Spleen (tissue), 11 donors: ENCODE measurements around the gene PDE6A. TPM values are rescaled to one million over a fixed set of nuclear protein-coding genes. Genes with fewer than 3 reads are reported as not detected.
"Not testable (repeated sequence)": the region's sequence is repeated elsewhere in the genome, so short reads cannot be mapped to it uniquely, and the experiment has no call there.

Source experiments
- DNase-seq: peaks from one replicate; pipeline ENCODE4 v3.0.0-alpha.2; 2020
- H3K27ac ChIP-seq, 8 donors: fragments of 200-600 bp; sonication (generic) in 7 of 8; 1 replicate in 4 of 8; 2 replicates in 4 of 8; pipeline versions ENCODE4 v1.5.0 to v1.8.0; 2016 to 2021; ENCODE audit warnings: inconsistent platforms in 4 of 8, mild to moderate bottlenecking in 4 of 8, moderate library complexity in 1 of 8
- H3K27me3 ChIP-seq, 7 donors: fragments of 200-600 bp; sonication (generic) in 6 of 7; replicated peaks in 1 of 7; 1 replicate in 4 of 7; 2 replicates in 3 of 7; pipeline versions ENCODE4 v1.5.0 to v1.8.0; 2016 to 2021; ENCODE audit warnings: inconsistent platforms in 3 of 7, mild to moderate bottlenecking in 1 of 7
- H3K36me3 ChIP-seq, 6 donors: fragments of 200-600 bp; sonication (generic) in 5 of 6; 1 replicate in 4 of 6; 2 replicates in 2 of 6; pipeline versions ENCODE4 v1.5.0 to v1.8.0; 2016 to 2021; ENCODE audit warnings: inconsistent platforms in 2 of 6
- H3K4me1 ChIP-seq, 6 donors: fragments of 200-600 bp; sonication (generic) in 5 of 6; 1 replicate in 3 of 6; 2 replicates in 3 of 6; pipeline versions ENCODE4 v1.5.0 to v1.8.0; 2016 to 2021; ENCODE audit warnings: inconsistent platforms in 3 of 6
- H3K4me3 ChIP-seq, 8 donors: fragments of 200-600 bp; sonication (generic) in 7 of 8; 1 replicate in 4 of 8; 2 replicates in 4 of 8; pipeline versions ENCODE4 v1.5.0 to v1.8.0; 2016 to 2021; ENCODE audit warnings: inconsistent platforms in 4 of 8, mild to moderate bottlenecking in 4 of 8, moderate library complexity in 2 of 8
- H3K9me3 ChIP-seq, 8 donors: fragments of 200-600 bp; sonication (generic) in 7 of 8; 1 replicate in 4 of 8; 2 replicates in 4 of 8; pipeline versions ENCODE4 v1.5.0 to v1.8.0; 2016 to 2021; ENCODE audit warnings: inconsistent platforms in 4 of 8
- POLR2A ChIP-seq, 3 donors: fragments of 450-650 bp; IDR thresholded peaks; one replicate each; pipeline ENCODE4 v1.5.1; 2017; ENCODE audit warnings: antibody characterized with exemption in 3 of 3, mild to moderate bottlenecking in 1 of 3
- POLR2AphosphoS5 ChIP-seq, 3 donors: sonication (generic); formaldehyde crosslinking; IDR thresholded peaks; one replicate each; pipeline ENCODE4 v1.5.1; 2017; ENCODE audit warnings: antibody characterized with exemption in 3 of 3
- WGBS, 5 donors: extraction: QIAGEN DNeasy Blood & Tissue Kit in 3 of 5; methylation state at CpG; one replicate each; pipeline versions ENCODE4 v1.1.5 to v1.1.7; 2013 to 2018; 5-methylcytosine and 5-hydroxymethylcytosine counted together
- intact Hi-C: fragments of 100-400 bp; cut with DNase I; formaldehyde crosslinking; loops from one replicate; pipeline ENCODE4 v1.15.0; 2023; ENCODE audit warnings: low total_unique reads
- polyA plus RNA-seq, 3 donors: library from polyadenylated mRNA; stranded (reverse); fragments of 200-250 nt; gene quantifications; one replicate each; pipeline ENCODE4 v1.2.1, GENCODE V29; 2013
- total RNA-seq, 7 donors: library from RNA; depleted of rRNA in 3 of 7; stranded (reverse); fragments of >200 nt in 3 of 7; fragmentation: NEBNext Ultra II Directional in 4 of 7; extraction: Animal tissue kit (Norgen Biotek cat#: 25700) in 4 of 7; gene quantifications; one replicate each; pipeline versions ENCODE4 v1.1.0 to v1.2.1, GENCODE V29; 2016 to 2021
- TF ChIP-seq, protein P1 (sequence below), 11 experiments: fragments of 200-600 bp in 7 of 11; fragments of 450-650 bp in 4 of 11; sonication (generic) in 4 of 11; IDR thresholded peaks in 8 of 11; conservative IDR thresholded peaks in 3 of 11; 1 replicate in 7 of 11; 2 replicates in 4 of 11; pipeline versions ENCODE4 v1.4.0 to v1.8.0; 2016 to 2021; ENCODE audit warnings: antibody characterized with exemption in 11 of 11, inconsistent platforms in 4 of 11, mild to moderate bottlenecking in 1 of 11
- donor health status: healthy with polysubstance abuse.
- donor health status: DM: no; HTN: no; CAD: no; lungs with moderate emphysema.
- donor health status: DM: no; HTN: no; CAD: no.
- donor health status: Bipolar disorder and iron deficiency.
- donor health status: healthy.
- donor health status: DM: no; HTN: no; CAD: no.
- donor health status: DM: yes; HTN: yes; CAD: no.

The PDE6A gene
- total and polyA plus RNA-seq, 10 donors, result not detected

GRCh38 chr5:149886692-149887470 lies 57.7 kb downstream of the PDE6A start:
- H3K9me3 ChIP-seq, result no peaks in the 10 kb centered on the region
- H3K4me1 ChIP-seq, result no peaks in the 10 kb centered on the region
- TF ChIP-seq, protein P1, sequence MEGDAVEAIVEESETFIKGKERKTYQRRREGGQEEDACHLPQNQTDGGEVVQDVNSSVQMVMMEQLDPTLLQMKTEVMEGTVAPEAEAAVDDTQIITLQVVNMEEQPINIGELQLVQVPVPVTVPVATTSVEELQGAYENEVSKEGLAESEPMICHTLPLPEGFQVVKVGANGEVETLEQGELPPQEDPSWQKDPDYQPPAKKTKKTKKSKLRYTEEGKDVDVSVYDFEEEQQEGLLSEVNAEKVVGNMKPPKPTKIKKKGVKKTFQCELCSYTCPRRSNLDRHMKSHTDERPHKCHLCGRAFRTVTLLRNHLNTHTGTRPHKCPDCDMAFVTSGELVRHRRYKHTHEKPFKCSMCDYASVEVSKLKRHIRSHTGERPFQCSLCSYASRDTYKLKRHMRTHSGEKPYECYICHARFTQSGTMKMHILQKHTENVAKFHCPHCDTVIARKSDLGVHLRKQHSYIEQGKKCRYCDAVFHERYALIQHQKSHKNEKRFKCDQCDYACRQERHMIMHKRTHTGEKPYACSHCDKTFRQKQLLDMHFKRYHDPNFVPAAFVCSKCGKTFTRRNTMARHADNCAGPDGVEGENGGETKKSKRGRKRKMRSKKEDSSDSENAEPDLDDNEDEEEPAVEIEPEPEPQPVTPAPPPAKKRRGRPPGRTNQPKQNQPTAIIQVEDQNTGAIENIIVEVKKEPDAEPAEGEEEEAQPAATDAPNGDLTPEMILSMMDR (IDR thresholded peaks at IDR 0.05 in 8 of 11, conservative IDR thresholded peaks at IDR 0.05 in 3 of 11), result no peak
- TF ChIP-seq POLR2AphosphoS5 (IDR thresholded peaks at IDR 0.05) (no peak), POLR2A (IDR thresholded peaks at IDR 0.05) (no peak)
- DNase-seq, result no peak
- intact Hi-C loops, result no loop called here
- no peaks in the 10 kb centered on the region for H3K27me3 ChIP-seq
- H3K36me3 ChIP-seq, result no peaks in the 10 kb centered on the region
- 85 to 91% (median 86%) methylated on average over 6 of the region's 6 CpGs for WGBS, 5 donors
- H3K27ac ChIP-seq, result no peak overlapping the region
- H3K4me3 ChIP-seq, result no peak overlapping the region

DNA sequence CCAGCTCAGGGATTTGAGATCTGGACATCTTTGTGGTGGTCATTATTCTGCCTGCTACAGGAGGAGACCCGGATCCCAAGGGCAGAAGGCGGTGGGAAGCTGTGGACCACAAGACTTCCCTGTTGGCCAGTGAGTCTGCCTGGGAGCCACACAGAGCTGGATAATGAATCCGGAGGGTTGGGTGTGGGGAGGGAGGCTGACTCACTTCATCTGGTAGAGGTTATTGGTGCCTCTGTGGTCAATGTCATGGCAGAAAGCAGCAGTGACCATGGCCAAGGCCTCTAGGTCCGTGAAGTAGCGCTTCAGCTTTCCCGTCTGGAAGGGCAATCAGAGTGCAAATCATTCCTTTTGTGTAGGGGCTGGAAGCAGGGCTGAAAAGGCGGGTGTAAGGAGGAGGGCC lies 58.5 kb downstream of the PDE6A start:
- H3K4me1 ChIP-seq, result no peaks in the 10 kb centered on the region
- 89 to 96% (median 91%) methylated on average over 7 of the region's 7 CpGs for WGBS, 5 donors
- no peak overlapping the region for H3K27ac ChIP-seq
- TF ChIP-seq POLR2A (IDR thresholded peaks at IDR 0.05), result no peak
- TF ChIP-seq, protein P1 (IDR thresholded peaks at IDR 0.05 in 8 of 11, conservative IDR thresholded peaks at IDR 0.05 in 3 of 11), result no peak
- TF ChIP-seq POLR2AphosphoS5 (IDR thresholded peaks at IDR 0.05), result no peak
- DNase-seq, result no peak
- H3K4me3 ChIP-seq, result no peak overlapping the region
- H3K9me3 ChIP-seq, result no peaks in the 10 kb centered on the region
- no peaks in the 10 kb centered on the region for H3K27me3 ChIP-seq
- intact Hi-C loops, result no loop called here
- no peaks in the 10 kb centered on the region for H3K36me3 ChIP-seq

DNA sequence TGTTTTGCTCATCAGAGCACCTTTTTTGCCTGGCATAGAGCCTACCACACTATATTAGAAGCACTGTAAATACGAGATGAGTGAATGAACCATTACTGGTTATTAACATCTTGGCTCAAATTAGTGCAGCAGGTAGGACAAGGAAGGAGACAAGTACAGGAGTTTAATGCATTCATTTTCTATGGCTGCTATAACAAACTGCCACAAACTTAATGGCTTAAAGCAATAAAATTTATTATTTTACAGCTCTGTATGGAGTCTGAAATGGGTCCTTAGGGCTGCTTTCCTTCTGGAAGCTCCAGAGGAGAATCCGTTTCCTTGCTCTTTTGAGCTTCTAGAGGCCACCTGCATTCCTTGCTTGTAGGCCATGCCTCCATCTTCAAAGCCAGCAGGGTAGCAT lies 59.1 kb downstream of the PDE6A start:
- TF ChIP-seq POLR2A (IDR thresholded peaks at IDR 0.05) (no peak), POLR2AphosphoS5 (IDR thresholded peaks at IDR 0.05) (no peak)
- TF ChIP-seq, protein P1 (IDR thresholded peaks at IDR 0.05 in 8 of 11, conservative IDR thresholded peaks at IDR 0.05 in 3 of 11), result no peak
- Histone ChIP-seq H3K4me1 (no peaks in the 10 kb centered on the region), H3K27ac (no peak overlapping the region), H3K9me3 (no peaks in the 10 kb centered on the region), H3K27me3 (peaks cover 0 to 3% (median 0%) of the 10 kb centered on the region in 7 donors), H3K4me3 (no peak overlapping the region), H3K36me3 (no peaks in the 10 kb centered on the region)
- DNase-seq, result no peak
- WGBS, 5 donors, result 68 to 95% (median 83%) methylated on average over 2 of the region's 2 CpGs
- intact Hi-C loops, result no loop called here

DNA sequence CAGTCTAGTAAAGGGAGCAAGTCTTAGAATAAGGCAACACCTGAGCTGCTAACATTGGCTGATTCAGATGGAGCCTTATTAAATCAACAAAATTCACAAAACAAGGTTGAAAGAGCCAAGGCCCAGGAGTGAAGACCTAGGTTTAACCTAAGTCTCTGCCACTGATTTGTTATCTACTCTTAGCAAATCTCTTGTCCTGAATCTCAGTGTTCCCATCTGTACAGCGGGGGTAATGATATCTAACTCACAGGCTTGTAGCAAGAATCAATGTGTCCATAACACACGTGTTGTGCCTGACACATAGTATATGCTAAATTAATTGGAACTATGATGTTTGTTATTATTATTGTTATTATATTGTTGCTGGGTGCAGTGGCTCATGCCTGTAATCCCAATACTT lies 61.0 kb downstream of the PDE6A start:
- H3K27me3 ChIP-seq, result peaks cover 0 to 6% (median 0%) of the 10 kb centered on the region in 7 donors
- intact Hi-C loops, result no loop called here
- no peak for DNase-seq
- H3K4me1 ChIP-seq, result peaks cover 0 to 2% (median 0%) of the 10 kb centered on the region in 6 donors
- H3K4me3 ChIP-seq, result no peak overlapping the region
- no peak overlapping the region for H3K27ac ChIP-seq
- no peak for TF ChIP-seq POLR2AphosphoS5 (IDR thresholded peaks at IDR 0.05)
- no peak for TF ChIP-seq POLR2A (IDR thresholded peaks at IDR 0.05)
- TF ChIP-seq, protein P1 (IDR thresholded peaks at IDR 0.05 in 8 of 11, conservative IDR thresholded peaks at IDR 0.05 in 3 of 11), result no peak
- no peaks in the 10 kb centered on the region for H3K9me3 ChIP-seq
- H3K36me3 ChIP-seq, result no peaks in the 10 kb centered on the region
- 91 to 99% (median 93%) methylated on average over 2 of the region's 2 CpGs for WGBS, 5 donors

GRCh38 chr5:149882633-149883032 lies 62.0 kb downstream of the PDE6A start:
- H3K27ac ChIP-seq, intact Hi-C loops, H3K36me3 ChIP-seq, H3K9me3 ChIP-seq, H3K4me3 ChIP-seq, H3K27me3 ChIP-seq, DNase-seq: not testable (repeated sequence)
- whole genome bisulfite sequencing, 5 donors, result 90 to 96% (median 91%) methylated on average over 10 of the region's 10 CpGs
- peaks cover 0 to 11% (median 0%) of the 10 kb centered on the region in 6 donors for H3K4me1 ChIP-seq
